Urinary bladder (tissue), 4 donors: ENCODE data around the gene ZNF236. TPM values are rescaled to one million over a fixed set of nuclear protein-coding genes. Genes with fewer than 3 reads are reported as not detected.
"Not testable (repeated sequence)": the region's sequence is repeated elsewhere in the genome, so short reads cannot be mapped to it uniquely, and the experiment has no call there.

ENCODE experiments used
- DNase-seq: peaks from one replicate; pipeline ENCODE4 v3.0.0-alpha.2; 2015; ENCODE audit errors: extremely low spot score
- H3K27ac ChIP-seq: one replicate; pipeline ENCODE4 v1.5.1; 2013; ENCODE audit warnings: low read depth, mild to moderate bottlenecking, moderate library complexity
- H3K36me3 ChIP-seq: one replicate; pipeline ENCODE4 v1.6.1; 2013; ENCODE audit warnings: mild to moderate bottlenecking, moderate library complexity; ENCODE audit not compliant: insufficient read depth
- H3K4me1 ChIP-seq: one replicate; pipeline ENCODE4 v1.6.1; 2013; ENCODE audit warnings: mild to moderate bottlenecking, moderate library complexity; ENCODE audit not compliant: insufficient read depth
- H3K4me3 ChIP-seq: one replicate; pipeline ENCODE4 v1.5.1; 2013; ENCODE audit warnings: low read depth, low read length
- WGBS: extraction: QIAGEN DNeasy Blood & Tissue Kit; methylation state at CpG from one replicate; pipeline ENCODE4 v1.1.7; 2013; 5-methylcytosine and 5-hydroxymethylcytosine counted together
- polyA plus RNA-seq: library from polyadenylated mRNA; stranded (reverse); fragments of 200-250 nt; gene quantifications from one replicate; pipeline ENCODE4 v1.2.3, GENCODE V29; 2013
- total RNA-seq: library from RNA; depleted of rRNA; stranded (reverse); fragments of >200 nt; gene quantifications from one replicate; pipeline ENCODE4 v1.2.3, GENCODE V29; 2014
- donor health status: healthy with polysubstance abuse.
- donor health status: healthy.

Gene ZNF236
- total and polyA plus RNA-seq, 2 donors, result 4.0 to 24.7 TPM

DNA sequence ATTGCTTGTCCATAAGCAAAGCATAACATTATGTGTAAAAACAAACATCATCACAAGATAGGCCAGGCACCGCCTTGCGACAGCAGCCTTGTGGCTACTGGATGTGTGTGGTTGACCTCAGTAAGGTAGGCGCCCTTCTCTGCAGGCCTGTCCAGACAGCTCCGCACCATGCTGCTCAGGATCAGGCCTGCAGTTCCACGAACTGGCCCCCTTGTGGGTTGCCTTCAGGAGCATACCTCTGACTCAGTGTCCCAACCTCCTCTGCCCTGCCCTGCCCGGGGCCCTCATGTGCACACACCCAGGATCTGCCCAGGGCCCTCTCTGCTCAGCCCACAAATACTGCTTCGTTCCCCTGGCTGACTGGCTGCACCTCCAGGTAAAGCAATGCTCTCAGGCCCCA, 16.1 kb upstream of the ZNF236 start:
- WGBS, result 87% methylated on average over 7 of the region's 7 CpGs
- Histone ChIP-seq H3K4me3 (no peak overlapping the region), H3K27ac (no peak overlapping the region), H3K4me1 (no peaks in the 10 kb centered on the region), H3K36me3 (no peaks in the 10 kb centered on the region)
- no peak for DNase-seq

DNA sequence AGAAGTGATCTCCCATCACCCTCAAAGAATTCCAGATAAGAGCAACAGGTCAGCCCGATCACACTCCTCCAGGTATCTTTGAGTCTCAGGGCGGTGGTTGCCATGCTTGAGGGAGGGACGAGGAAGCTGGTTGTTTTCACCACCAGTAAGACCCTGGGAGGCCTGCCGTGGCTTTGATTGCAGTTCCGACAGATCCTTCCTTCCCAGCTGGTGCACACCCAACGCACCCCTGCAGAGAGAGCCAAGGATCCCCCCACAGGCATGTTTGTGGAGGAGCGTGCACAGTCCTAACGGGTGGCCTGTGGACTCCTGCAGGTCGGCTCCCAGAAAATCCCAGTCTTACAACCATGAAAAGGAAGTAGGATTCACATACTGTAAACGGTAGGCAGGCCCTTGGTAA, 13.8 kb upstream of the ZNF236 start:
- Histone ChIP-seq H3K36me3 (no peaks in the 10 kb centered on the region), H3K27ac (no peak overlapping the region), H3K4me3 (no peak overlapping the region), H3K4me1 (no peaks in the 10 kb centered on the region)
- no peak for DNase-seq
- WGBS, result 90% methylated on average over 10 of the region's 10 CpGs

DNA sequence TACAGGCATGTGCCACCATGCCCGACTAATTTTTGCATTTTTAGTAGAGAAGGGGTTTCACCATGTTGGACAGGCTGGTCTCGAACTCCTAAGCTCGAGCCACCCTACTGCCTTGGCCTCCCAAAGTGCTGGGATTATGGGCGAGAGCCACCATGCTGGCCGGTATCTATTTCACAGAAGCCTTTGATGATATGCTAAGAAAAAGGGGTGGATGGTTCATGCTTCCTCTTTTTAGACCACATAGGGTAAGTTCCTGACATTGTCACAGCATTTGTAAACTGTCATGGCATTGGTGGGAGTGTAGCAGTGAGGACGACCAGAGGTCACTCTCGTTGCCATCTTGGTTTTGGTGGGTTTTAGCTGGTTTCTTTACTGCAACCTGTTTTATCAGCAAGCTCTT, 10.8 kb upstream of the ZNF236 start:
- not testable (repeated sequence) for H3K36me3 ChIP-seq, DNase-seq, H3K27ac ChIP-seq, H3K4me3 ChIP-seq, H3K4me1 ChIP-seq
- WGBS, result 95% methylated on average over 7 of the region's 7 CpGs

DNA sequence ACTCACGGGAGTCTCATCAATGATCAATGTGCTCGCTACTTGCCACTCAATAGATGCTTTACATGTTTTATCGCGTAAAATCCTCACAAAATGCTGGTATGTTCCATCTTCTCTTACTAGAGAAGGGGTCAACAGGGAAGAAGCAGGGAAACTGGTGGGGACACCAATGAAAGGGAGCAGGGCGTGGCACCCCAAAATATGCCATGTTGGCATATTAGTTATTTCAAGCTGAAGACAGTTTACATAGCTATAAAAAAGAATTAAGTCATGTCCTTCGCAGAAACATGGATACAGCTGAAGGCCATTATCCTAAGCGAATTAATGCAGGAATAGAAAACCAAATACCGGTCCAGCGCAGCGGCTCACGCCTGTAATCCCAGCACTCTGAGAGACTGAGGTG, 8.1 kb upstream of the ZNF236 start:
- no peak for DNase-seq
- WGBS, result 89% methylated on average over 11 of the region's 11 CpGs
- H3K4me3 ChIP-seq, result no peak overlapping the region
- H3K4me1 ChIP-seq, result no peaks in the 10 kb centered on the region
- peaks cover 2% of the 10 kb centered on the region for H3K36me3 ChIP-seq
- no peak overlapping the region for H3K27ac ChIP-seq

DNA sequence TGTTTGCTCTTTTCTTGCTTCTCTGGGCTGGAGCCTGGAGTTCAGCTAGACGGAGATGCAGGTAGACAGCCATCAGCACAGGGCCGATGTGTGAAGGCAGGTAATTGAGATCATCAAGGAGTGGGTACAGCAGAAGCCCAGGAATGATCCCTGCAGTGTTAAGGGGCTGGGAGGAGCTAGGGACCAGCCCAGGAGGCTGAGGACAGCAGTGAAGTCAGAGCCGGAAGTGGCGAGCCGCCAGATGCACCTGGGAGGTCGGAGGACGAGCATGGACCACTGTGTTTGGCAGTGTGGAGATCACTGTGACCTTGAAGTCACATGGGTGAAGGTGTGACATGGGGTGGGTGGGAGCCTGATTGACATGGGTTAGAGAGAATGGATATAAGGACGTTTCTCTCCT, 6.2 kb upstream of the ZNF236 start:
- 91% methylated on average over 8 of the region's 8 CpGs for WGBS
- no peaks in the 10 kb centered on the region for H3K4me1 ChIP-seq
- peaks cover 2% of the 10 kb centered on the region for H3K36me3 ChIP-seq
- H3K4me3 ChIP-seq, result no peak overlapping the region
- DNase-seq, result no peak
- H3K27ac ChIP-seq, result no peak overlapping the region

DNA sequence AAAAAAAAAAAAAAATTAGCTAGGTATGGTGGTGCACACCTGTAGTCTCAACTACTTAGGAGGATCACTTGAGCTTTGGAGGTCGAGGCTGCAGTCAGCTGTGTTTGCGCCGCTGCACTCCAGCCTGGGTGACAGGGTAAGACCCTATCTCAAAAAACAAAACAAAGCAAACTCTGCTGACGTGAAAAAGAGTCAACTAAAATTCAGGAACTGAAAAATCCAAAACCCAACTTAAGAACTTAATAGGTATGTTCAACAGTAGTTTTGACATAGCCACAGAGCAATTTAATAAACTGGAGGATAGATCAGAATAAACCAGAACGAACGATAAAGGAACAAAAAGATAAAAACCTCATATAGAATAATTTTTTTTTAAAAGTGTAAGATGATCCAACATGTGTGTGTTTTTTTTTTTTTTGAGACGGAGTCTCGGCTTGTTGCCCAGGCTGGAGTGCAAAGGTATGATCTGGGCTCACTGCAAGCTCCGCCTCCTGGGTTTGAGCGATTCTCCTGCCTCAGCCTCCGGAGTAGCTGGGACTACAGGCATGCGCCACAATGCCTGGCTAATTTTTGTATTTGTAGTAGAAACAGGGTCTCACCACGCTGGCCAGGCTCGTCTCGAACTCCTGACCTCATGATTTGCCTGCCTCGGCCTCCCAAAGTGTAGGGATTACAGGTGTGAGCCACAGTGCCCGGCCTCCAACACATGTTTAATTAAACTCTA, 4.3 kb upstream of the ZNF236 start:
- H3K4me3 ChIP-seq, result no peak overlapping the region
- H3K27ac ChIP-seq, result no peak overlapping the region
- no peak for DNase-seq
- H3K36me3 ChIP-seq, result peaks cover 2% of the 10 kb centered on the region
- H3K4me1 ChIP-seq, result no peaks in the 10 kb centered on the region
- 91% methylated on average over 17 of the region's 17 CpGs for WGBS

DNA sequence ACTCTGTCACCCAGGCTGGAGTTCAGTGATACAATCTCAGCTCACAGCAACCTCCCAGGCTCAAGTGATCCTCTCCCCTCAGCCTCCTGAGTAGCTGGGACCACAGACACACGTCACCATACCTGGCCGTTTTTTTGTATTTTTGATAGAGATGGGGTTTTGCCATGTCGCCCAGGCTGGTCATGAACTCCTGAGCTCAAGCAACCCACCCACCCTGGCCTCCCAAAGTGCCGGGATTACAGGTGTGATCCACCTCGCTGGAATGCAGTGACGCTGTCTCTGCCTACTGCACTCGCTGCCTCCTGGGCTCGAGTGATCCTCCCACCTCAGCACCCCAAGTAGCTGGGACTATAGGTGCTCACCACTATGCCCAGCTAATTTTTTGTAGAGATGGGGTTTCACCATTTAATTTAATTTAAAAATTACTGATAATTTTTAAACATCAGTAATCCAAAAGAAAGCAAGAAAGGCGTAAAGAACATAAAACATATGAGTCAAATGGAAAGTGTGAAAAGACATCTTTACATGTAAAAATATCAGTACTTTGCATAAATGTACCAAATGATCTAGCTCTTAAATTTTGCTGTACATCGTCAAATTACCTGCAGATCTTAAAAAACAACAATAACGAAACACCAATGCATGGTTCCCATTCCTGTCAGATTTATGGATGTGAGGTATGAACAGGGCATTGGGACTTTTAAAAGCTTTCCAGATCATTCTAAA, 2.8 kb upstream of the ZNF236 start:
- no peak for DNase-seq
- no peaks in the 10 kb centered on the region for H3K4me1 ChIP-seq
- no peak overlapping the region for H3K4me3 ChIP-seq
- 97% methylated on average over 11 of the region's 11 CpGs for WGBS
- peaks cover 2% of the 10 kb centered on the region for H3K36me3 ChIP-seq
- H3K27ac ChIP-seq, result no peak overlapping the region

DNA sequence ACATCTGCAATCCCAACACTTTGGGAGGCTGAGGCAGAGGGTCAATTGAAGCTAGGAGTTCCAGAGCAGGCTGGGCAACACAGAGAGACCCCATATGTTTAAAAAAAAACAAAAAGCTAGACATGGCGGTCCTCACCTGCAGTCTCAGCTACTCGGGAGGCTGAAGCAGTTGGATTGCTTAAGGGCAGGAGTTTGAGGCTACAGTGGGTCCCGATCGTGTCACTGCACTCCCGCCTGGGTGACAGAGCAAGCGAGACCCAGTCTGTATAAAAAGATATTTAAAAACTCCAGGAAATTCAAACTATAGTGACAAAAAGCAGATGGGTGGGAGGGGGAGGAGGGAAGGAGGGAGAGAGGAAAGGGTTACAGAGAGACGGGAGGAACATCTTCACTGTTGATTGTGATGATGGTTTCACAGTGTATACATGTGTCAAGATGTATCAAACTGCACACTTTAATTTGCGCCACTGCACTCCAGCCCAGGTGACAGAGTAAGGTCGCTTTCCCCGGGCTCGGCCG, 942 bp upstream of the ZNF236 start:
- DNase-seq, result no peak
- peak overlapping the region; percentile 98 for H3K4me3 ChIP-seq
- H3K36me3 ChIP-seq, result no peaks in the 10 kb centered on the region
- no peaks in the 10 kb centered on the region for H3K4me1 ChIP-seq
- WGBS, result under 1% methylated on average over 12 of the region's 12 CpGs
- peak overlapping the region; percentile 94 for H3K27ac ChIP-seq

DNA sequence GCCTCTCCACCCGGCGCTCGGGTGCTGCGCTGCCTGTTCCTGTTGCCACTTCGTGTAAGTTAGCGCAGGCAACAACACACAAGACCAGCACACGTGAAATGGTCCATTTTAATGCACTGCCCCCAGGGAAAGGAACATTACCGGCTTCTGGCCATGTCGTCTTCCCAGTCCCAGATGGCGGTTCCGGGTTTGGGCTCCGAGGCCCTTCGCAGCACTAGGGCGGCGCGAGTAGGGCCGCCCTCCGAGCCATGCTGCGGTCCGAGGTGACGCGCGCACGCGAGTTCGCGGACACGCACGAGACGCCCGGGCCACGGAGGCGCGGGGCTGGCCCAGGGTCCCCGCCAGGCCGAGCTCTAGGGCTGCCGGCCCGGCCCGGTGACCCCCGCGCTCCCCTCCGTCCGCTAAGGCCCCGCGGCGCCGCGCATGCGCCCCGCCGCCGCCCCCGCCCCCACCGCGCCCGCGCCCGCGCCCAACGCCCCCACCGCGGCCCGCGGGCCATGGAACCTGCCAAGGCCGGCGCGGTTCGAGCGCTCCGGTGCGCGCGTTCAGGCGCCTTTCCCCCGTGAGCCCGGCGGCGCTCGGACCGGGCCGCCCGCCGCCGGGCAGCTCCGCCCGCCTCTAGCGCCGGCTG, 367 bp upstream of the ZNF236 start:
- under 1% methylated on average over 85 of the region's 88 CpGs for WGBS
- Histone ChIP-seq H3K4me3 (peak overlapping the region; percentile 98), H3K36me3 (no peaks in the 10 kb centered on the region), H3K27ac (peak overlapping the region; percentile 94), H3K4me1 (no peaks in the 10 kb centered on the region)
- DNase-seq, result no peak

DNA sequence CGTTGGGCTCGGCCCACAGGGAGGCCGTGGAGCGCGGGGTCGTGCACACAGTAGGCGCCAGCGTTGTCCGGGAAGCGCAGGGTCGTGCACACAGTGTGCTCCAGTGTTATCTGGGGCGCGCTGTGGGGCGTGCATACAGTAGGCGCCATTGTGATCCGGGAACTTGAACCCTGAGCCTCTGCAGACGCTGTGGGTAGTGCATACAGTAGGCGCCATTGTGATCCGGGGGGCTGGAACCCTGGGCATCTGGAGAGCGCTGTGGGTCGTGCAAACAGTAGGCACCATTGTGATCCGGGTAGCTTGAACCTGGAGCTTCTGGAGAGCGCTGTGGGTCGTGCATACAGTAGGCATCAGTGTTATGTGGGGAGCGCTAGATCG, 793 bp downstream of the ZNF236 start:
- no peaks in the 10 kb centered on the region for H3K36me3 ChIP-seq
- H3K4me3 ChIP-seq, result peak overlapping the region; percentile 98
- 5% methylated on average over 26 of the region's 26 CpGs for WGBS
- no peak for DNase-seq
- H3K4me1 ChIP-seq, result no peaks in the 10 kb centered on the region
- H3K27ac ChIP-seq, result peak overlapping the region; percentile 96

DNA sequence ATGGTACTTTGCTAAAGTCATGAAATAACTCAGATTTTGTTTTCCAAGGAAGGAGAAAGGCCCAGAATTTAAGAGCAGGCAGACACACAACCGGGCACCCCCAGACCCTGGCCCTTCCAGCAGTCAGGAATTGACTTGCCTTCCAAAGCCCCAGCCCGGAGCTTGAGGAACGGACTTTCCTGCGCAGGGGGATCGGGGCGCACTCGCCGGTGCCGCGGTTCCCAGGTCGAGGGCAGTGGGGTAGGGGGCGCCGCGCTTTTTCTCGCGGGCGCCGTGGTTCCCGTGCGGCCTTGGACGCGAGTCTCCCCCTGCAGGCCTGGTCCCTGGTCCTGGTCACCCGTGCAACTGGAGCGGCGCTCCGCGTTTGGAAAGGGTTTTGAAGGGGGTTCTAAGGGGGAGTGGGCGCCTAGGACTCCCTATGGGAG, 1.2 kb downstream of the ZNF236 start:
- H3K4me1 ChIP-seq, result no peaks in the 10 kb centered on the region
- no peak overlapping the region for H3K27ac ChIP-seq
- peak overlapping the region; percentile 98 for H3K4me3 ChIP-seq
- 21% methylated on average over 28 of the region's 28 CpGs for WGBS
- H3K36me3 ChIP-seq, result no peaks in the 10 kb centered on the region
- no peak for DNase-seq

DNA sequence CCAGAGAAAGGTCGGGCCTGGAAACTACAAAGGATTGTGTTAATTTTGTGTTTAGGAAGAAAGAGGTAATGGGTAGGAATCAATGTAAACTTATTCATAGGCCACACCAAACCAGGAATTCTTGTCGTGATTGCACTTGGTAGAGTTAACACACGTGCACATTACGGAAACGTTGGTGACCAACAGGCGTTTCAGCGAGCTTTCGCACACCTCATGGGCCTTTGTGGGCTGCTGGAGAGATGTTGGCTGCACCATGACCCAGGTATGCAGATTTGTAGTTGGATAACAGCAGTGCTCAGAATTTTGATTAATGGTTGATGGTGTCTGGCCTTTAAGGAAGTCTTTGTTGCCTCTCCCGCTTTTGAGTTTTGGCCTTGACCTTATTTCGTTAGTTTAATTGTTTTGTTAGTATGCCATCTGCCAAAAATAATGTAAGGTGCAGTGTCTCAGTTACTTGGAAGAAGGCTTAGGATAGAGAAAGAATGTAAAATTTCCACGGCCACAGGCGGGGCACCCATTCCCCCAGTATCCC, 1.9 kb downstream of the ZNF236 start:
- no peak overlapping the region for H3K4me3 ChIP-seq
- 74% methylated on average over 12 of the region's 12 CpGs for WGBS
- no peak overlapping the region for H3K27ac ChIP-seq

DNA sequence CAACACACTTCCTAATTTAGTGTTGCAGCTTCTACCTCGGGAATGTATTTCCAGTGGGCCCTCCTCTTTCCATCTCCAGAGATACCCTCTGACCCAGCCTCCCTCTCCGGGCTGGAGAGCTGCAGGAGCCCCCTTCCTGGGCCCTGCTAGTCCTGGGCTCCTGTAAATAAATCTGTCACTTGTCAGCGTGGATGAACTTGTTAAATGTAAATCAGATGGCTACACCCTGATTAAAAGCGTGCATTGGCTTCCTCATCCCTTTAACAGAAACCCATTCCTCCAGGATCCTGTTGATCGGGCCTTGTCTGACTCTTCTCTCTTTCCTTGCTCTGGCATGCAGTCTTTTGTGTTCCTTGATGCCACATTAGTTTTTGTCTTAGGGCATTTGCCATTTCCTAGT, 2.4 kb downstream of the ZNF236 start:
- Histone ChIP-seq H3K27ac (peak overlapping the region; percentile 6), H3K4me1 (no peaks in the 10 kb centered on the region), H3K4me3 (no peak overlapping the region), H3K36me3 (no peaks in the 10 kb centered on the region)
- 55% methylated on average over 5 of the region's 5 CpGs for WGBS
- no peak for DNase-seq

More for the DNA sequence above, 1.9 kb downstream of the ZNF236 start:
- H3K36me3 ChIP-seq, result no peaks in the 10 kb centered on the region
- no peaks in the 10 kb centered on the region for H3K4me1 ChIP-seq
- DNase-seq, result no peak
